Stimulated activated CD8-positive, alpha-beta memory T cell treated with anti-CD3 and anti-CD28 coated beads, Interleukin-12 subunit alpha, Interleukin-12 subunit beta, amount 100 ng/mL, for 4 hours (primary cell): ENCODE data around the gene ANKRD27.
"Not testable (repeated sequence)": the region's sequence is repeated elsewhere in the genome, so short reads cannot be mapped to it uniquely, and the experiment has no call there.

Source experiments
- DNase-seq: peaks from one replicate; pipeline ENCODE4 v3.0.0-alpha.2; 2020; ENCODE audit warnings: low read depth

The ANKRD27 gene

DNA sequence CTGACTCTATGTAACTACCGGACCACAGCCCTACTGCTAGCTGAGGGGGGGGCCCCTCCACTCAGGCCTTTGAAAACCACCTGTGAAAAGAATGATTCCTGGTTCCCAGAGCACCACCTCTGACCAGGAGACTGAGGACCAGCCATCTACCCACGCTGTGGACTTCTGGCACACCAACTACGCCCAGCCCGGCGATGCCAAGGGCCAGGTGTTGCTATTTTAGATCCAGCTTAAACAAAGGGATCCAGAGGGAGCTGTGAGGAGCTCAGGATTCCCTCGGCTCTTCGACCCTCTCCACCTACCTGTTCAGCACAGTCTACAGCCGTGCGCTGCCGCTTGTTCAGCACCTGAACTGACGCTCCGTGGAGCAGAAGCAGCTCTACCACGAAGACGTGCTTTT, 71.0 kb downstream of the ANKRD27 start:
- DNase-seq, result no peak

DNA sequence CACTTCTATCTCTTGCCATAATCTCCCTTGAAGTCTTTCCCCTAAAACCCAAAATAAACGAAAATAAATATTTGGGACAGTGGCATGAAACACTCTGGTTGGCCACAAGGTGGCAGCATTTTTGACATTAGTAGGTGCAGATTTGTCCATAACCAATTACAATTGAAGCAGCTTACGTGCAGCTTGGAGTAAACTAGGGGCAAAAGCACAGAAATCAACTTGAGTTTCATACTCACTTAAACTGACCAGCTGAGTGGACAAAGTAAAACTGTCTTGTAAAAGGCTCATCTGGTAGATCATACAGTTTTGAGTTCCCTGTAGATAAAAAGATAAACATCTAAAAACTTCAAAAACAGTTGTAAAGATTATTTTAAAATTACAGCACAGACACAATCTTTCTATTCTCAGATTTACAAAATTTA, 75.2 kb downstream of the ANKRD27 start:
- DNase-seq, result no peak

DNA sequence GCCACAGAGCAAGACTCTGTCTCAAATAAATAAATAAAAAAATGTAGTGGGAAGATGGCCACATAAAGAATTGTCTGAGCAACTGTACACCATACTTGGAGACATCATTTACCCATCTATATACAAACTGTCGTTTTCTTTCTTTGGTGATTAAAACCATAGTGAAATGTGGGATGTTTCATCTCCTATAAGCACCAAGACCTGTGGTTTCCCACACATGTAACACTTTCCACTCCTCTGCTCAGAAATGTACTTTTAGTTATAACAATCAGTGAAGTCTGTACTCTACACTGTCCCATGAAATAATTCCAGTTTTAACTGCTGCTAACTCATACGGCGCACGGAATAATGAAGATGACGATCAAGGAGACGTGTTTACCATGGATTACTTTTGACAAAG, 75.7 kb downstream of the ANKRD27 start:
- no peak for DNase-seq

DNA sequence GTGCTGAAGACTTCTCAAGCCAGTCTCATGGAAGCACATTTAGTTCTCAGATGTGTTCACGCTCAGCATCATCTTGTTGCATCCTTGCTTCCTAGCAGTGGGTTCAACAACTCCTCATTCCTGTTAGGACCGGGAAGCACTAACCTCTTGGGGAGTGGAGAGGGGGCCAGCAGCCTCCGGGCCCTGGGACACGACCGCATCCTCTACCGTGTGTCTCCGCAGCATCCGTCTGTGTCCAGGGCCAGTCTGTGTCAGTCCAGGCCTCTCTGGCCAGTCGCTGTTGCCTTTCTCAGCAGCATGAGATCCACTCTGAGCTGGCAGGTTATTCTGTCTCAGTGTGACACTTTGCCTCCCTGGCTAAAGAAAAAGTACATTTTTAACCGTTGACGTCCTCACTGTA, 77.0 kb downstream of the ANKRD27 start:
- DNase-seq, result no peak

DNA sequence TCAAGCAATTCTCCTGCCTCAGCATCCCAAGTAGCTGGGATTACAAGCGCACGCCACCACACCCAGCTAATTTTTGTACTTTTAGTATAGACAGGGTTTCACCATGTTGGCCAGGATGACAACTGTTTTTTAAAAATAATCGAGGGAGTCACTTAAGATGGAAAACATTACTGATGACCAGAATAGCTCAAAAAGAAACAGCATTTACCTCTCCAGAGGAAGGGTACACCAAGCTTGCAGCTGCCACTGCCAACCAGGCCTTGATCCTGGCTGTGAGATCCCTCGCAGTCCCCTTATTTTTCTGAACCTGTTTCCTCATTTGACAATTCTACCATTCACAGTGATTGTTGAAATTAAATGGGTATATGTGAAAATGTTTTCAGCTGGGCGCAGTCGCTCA, 79.5 kb downstream of the ANKRD27 start:
- DNase-seq, result no peak

DNA sequence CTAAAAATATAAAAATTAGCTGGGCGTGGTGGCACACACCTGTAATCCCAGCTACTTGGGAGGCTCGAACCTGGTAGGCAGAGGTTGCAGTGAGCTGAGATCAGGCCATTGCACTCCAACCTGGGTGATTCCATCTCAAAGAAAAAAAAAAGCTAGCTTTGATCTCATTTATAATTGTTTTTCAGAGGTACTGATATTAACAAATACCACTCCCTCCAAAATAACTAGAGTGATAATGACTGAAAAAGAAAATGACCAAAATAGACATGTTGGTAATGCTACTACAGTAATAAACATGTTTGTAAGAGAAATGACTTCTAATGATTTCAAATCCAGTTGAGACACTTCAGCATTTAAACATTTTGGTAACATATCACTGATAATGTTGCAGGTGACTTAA, 81.0 kb downstream of the ANKRD27 start:
- DNase-seq, result no peak

DNA sequence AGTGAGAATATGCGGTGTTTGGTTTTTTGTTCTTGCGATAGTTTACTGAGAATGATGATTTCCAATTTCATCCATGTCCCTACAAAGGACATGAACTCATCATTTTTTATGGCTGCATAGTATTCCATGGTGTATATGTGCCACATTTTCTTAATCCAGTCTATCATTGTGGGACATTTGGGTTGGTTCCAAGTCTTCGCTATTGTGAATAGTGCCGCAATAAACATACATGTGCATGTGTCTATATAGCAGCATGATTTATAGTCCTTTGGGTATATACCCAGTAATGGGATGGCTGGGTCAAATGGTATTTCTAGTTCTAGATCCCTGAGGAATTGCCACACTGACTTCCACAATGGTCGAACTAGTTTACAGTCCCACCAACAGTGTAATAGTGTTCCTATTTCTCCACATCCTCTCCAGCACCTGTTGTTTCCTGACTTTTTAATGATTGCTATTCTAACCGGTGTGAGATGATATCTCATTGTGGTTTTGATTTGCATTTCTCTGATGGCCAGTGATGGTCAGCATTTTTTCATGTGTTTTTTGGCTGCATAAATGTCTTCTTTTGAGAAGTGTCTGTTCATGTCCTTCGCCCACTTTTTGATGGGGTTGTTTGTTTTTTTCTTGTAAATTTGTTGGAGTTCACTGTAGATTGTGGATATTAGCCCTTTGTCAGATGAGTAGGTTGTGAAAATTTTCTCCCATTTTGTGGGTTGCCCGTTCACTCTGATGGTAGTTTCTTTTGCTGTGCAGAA, 87.1 kb downstream of the ANKRD27 start:
- DNase-seq, result not testable (repeated sequence)

DNA sequence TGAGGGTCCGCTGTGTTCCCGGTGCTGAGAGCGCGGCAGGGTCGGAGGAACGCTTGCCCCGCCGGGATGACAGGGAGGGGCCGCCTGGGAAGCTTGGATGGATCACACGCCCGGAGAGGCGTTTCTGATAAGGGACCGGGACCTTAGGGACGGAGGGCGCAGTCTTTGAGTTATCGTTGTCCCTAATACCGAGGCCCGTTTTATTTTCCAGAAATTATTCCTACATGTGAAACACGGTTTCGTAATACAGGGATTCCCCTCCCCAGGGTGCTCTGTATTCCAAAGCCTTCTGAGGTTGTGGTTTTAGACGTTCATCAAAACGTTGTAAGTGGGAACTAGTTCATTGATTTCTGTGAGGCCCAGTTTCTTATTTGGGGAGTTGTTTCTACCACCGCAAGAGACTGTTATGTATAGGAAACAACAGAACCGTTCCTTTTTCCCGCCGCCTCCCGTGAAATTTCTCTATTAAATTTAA, 93.2 kb downstream of the ANKRD27 start:
- DNase-seq, result no peak

DNA sequence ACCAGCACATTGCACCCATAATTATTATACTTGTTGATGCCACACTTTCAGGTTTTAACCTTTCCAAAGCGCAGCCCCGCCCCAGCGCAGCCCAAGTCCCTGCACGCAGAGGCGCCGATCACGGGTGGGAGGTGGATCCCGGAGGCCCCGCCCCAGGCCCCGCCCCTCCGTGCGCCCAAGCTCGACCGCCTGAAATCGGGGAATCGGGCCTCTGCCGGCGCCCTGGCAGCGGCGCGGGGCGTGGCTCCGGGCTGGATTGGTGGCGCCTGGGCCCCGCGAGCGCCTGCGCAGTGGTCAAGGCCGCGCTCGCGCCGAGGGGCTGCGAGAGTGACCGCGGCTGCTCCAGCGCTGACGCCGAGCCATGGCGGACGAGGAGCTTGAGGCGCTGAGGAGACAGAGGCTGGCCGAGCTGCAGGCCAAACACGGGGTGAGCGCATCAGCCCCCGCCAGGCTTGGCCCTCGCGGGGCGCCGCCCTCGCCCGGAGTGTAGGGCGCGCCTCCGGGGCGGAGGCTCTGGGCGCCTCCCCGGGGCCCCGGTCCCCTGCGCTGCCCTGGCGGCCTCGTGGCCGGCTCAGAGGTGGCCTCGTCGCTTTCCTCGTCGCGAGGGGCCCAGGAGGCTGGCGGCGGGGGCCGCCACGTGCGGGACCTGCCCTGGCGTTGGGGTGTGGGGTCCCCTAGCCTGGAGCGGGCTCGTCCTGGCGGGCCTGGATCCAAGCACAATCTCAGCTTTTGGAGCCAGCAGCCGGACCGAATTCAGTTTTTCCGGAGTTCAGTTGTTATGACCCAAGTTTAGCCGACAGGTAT, 93.9 kb downstream of the ANKRD27 start, which contains the start of gene PDCD5:
PDCD5 (plus strand) TSS at position 290 of the 804 bp plus-strand sequence; CDS start at position 362, 72 bp downstream.
- peak; percentile 97 for DNase-seq

DNA sequence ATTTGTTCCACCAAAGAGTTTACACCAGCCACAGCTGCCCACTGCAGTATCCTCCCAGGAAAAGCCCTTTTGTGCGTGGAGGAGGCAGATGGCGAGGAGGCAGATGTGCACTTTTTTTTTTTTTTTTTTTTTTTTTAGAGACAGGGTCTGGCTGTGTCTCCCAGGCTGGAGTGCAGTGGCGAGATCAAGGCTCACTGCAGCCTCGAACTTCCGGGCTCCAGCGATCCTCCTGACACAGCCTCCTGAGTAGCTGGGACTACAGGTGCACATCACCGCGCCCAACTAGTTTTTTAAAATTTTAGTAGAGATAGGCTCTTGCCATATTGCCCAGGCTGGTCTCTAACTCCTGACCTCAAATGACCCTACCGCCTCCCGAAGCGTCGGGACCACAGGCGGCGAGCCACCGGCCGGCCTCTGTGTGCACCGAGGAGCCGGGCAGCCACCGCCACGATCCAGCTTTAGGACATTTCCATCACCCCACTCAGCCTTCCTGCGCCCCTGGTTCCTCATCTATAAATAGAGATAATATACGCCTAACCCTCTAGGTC, 94.6 kb downstream of the ANKRD27 start:
- DNase-seq, result no peak

DNA sequence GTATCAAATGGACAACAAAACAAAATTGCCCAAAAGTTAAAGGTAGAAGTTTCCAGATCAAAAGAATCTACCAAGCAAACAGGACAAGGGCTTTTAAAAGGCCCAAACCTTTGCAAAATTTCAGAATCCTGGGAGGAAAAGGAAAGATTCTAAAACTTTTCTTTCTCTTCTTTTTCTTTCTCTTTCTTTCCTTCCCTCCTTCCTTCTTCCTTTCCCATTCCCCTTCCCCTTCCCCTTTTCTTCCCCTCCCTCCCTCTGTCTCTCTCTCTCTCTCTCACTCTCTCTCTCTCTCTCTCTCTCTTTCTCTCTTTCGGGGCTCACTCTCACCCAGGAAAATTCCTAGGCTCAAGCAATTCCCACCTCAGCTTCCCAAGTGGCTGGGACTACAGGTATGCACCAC, 98.2 kb downstream of the ANKRD27 start:
- no peak for DNase-seq

DNA sequence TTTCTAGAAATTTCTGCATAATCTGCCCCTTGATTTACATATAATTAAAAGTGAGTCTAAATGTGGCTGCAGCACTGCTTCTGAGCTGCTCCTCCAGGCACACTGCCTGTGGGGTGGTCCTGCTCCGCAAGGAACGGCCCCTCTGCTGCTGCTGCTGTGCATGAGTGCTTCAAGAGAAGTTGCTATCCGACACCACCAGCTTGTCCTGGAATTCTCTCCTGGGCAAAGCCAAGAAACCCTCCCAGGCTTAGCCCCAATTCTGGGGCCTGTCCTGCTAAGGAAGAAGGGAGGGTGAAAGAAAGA, 101.5 kb downstream of the ANKRD27 start:
- DNase-seq, result no peak

DNA sequence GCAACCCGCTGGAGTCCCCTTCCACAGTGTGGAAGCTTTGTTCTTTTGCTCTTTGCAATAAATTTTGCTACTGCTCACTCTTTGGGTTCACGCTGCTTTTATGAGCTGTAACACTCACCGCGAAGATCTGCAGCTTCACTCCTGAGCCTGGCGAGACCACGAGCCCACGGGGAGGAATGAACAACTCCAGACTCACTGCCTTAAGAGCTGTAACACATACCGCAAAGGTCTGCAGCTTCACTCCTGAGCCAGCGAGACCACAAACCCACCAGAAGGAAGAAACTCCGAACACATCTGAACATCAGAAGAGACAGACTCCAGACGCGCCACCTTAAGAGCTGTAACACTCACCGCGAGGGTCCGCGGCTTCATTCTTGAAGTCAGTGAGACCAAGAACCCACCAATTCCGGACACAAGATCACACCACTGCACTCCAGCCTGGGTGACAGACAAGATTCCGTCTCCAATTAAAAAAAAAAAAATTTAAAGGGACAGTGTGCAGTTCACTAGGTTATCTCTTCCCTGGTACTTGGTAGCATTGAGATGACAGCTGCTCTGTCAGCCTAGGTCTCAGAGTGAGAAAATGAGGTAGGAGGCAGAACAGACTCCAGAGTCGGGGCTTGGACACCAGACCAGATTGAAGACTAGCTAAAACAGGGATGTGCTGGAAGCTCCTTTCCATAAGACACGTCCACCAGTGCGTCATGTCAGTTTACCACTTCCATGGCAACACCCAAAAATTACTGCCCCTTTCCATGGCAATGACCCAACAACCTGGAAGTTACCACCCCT, 102.1 kb downstream of the ANKRD27 start:
- not testable (repeated sequence) for DNase-seq

DNA sequence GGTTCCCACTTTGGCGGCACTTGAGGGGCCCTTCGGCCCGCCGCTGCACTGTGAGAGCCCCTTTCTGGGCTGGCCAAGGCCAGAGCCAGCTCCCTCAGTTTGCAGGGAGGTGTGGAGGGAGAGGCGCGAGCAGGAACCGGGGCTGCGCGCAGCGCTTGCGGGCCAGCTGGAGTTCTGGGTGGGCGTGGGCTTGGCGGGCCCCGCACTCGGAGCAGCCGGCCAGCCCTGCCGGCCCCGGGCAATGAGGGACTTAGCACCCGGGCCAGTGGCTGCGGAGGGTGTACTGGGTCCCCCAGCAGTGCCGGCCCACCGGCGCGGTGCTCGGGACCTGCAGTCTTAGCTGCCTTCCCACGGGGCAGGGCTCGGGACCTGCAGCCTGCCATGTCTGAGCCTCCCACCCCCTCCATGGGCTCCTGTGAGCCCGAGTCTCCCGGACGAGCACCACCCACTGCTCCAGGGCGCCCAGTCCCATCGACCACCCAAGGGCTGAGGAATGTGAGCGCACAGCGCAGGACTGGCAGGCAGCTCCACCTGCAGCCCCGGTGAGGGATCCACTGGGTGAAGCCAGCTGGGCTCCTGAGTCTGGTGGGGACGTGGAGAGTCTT, 103.4 kb downstream of the ANKRD27 start:
- DNase-seq, result not testable (repeated sequence)

DNA sequence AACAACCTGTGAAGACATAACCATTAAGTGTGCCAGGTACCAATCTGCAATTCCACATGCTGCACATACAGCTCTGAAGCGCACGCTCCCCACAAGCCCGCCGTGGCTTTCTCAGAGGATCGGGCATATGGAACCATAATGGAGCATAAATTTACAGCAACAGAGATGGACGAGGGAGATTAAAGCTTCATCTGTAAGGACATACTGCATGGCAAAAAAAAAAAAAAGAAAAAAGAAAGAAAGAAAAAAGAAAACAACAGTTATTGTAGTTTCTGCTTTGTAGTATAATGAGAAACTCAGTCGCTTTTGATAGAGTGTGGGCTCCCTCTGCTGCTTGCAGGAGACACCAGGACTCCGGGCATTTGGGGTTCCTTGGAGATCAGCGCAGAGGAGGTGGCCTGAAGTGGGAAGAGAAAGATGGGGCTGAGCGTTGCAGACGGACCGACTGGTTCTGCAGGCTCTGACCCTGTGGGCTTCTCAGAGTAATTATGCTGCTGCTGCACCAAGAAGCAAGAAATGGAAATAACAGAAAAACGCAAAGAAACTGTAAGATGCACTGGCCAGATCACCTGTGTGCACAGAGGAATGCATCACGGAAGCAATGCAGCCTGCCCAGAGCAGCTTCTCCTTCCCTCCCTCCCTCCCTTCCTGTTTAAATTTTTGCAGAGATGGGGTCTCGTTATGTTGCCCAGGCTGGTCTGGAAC, 104.7 kb downstream of the ANKRD27 start:
- DNase-seq, result peak; percentile 11

DNA sequence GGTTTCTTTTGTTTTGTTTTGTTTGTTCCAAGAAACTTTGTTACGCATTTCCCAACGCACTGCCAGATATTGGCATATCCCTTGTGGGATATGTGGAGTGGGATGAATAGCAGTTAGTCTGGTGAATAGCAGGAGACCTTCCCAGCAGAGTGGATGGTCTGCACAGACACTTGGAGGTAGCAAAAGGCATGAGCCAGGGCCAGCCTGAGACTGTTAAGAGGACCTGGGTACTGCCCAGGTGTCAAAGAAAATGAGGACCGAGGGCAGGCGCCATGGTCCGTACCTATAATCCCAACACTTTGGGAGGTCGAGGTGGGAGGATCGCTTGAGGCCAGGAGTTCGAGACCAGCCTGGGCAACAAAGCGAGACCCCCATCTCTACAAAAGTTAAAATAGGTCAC, 107.5 kb downstream of the ANKRD27 start:
- DNase-seq, result no peak

DNA sequence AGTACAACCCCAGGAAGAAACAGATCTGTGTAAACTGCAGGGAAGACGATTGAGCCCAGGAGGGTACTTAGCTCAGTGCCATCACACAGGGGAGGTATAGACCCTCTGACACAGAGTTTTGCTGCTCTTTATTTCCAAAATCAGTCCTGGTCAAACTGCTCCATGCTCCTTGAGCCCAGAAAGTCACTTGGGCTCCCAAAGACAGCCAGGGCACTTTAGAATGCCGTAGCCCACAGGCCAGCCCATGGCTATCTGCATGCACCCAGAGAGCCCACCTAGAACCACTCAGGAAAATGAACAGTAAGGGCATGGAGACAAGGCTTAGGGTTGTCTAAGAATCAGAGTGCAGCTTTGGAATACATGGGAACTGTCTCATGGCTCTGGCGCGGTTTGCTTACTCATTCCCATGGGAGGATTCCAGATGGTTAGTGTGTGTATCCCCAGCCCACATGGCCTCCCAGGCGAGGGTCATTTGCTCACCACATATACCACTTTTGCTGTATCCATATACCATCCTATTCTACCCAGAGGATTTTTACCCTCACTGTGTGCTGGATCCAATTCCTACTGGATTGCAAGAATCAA, 108.6 kb downstream of the ANKRD27 start:
- DNase-seq, result no peak

DNA sequence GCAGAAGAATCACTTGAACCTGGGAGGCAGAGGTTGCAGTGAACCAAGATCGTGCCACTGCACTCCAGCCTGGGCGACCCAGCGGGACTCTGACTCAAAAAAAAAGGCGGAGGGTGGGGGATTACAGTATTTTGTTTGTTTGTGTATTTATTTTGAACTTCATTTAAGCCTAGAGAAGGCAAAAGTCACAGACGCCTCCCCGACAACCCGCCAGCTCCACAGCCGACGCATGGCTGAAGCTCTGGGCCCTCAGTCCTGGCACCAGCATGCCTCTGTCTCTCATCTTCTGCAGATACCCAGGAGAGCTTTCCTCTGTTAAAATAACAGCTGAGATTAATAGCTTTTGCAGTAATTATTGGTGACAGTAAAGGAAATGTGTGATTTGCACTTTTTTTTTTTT, 111.2 kb downstream of the ANKRD27 start:
- no peak for DNase-seq

DNA sequence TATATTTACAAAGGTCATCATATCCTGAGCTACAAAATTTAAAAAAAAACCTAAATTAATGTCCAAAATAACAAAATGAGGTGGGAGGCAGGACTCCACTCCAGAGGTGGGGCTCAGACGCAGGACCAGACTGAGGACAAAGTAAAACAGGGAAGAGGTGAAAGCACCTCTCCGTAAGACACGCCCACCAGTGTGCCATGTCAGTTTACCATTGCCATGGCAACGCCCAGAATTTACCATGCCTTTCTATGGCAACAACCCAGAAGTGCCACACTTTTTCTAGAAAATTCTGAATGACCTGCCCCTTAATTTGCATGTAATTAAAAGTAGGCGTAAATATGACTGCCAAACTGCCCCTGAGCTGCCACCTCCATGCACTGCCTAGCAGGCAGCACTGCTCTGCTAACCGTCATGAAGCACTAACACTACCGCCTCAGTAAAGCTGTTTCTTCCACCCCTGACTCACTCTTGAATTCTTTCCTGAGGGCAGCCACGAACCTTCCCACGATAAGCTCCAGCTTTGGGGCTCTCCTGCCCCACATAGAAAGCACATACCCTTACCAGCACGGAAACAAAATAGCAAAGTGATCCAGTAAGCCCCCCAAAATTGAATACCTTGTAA, 116.3 kb downstream of the ANKRD27 start:
- no peak for DNase-seq

DNA sequence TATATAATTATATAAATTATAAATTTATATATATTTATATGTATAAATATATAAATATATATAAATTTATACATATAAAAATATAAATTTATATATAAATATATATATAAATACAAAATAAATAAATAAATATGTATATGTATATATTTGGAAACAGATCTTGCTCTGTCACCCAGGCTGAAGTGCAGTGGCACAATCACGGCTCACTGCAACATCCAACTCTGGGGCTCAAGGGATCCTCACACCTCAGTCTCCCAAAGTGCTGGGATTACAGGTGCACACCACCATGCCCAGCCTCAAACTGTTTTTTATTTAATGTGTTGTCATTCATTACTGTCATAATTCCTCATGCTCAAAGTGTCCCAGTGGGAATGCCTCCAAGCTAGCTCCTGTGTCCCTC, 119.2 kb downstream of the ANKRD27 start:
- DNase-seq, result no peak
